Progenitor cell of endocrine pancreas (in vitro differentiated cells): ENCODE data around the gene PPP2R2C. TPM values are rescaled to one million over a fixed set of nuclear protein-coding genes. Genes with fewer than 3 reads are reported as not detected.

ENCODE experiments used
- DNase-seq: peaks from one replicate; pipeline ENCODE4 v3.0.0; 2021; ENCODE audit warnings: low spot score; ENCODE audit not compliant: unreplicated experiment
- H3K27ac Mint-ChIP-seq: 2 replicates; pipeline ENCODE4 v1.8.0; 2021; ENCODE audit warnings: mild to moderate bottlenecking, moderate library complexity, mixed read lengths
- H3K27me3 Mint-ChIP-seq: 2 replicates; pipeline ENCODE4 v1.8.0; 2021; ENCODE audit warnings: mixed read lengths
- H3K36me3 Mint-ChIP-seq: 2 replicates; pipeline ENCODE4 v1.8.0; 2022; ENCODE audit warnings: mixed read lengths; ENCODE audit not compliant: insufficient read depth
- H3K4me1 Mint-ChIP-seq: 2 replicates; pipeline ENCODE4 v1.8.0; 2021; ENCODE audit warnings: low read depth, mixed read lengths
- H3K4me3 Mint-ChIP-seq: 2 replicates; pipeline ENCODE4 v1.8.0; 2021; ENCODE audit warnings: low read depth, mild to moderate bottlenecking, moderate library complexity, mixed read lengths
- H3K9me3 Mint-ChIP-seq: 2 replicates; pipeline ENCODE4 v1.8.0; 2021; ENCODE audit warnings: low read depth, mixed read lengths
- CTCF ChIP-seq: fragments of 200-600 bp; sonication (generic); IDR thresholded peaks from one replicate; pipeline ENCODE4 v1.5.0; 2021; ENCODE audit warnings: antibody characterized with exemption, mild to moderate bottlenecking; ENCODE audit not compliant: unreplicated experiment
- total RNA-seq: library from RNA; stranded (reverse); gene quantifications from 2 replicates; pipeline ENCODE4 v1.2.1, GENCODE V29; 2021

Gene PPP2R2C
- total RNA-seq, 1 donor from 2014 or later: 0.19 TPM

GRCh38 chr4:6309777-6310176 lies 162.6 kb downstream of the PPP2R2C start:
- no peak for DNase-seq
- no peak for TF ChIP-seq CTCF
- Mint-ChIP-seq H3K4me1 (peaks cover 10% of the 10 kb centered on the region), H3K27me3 (peaks cover 14% of the 10 kb centered on the region), H3K9me3 (peaks cover 8% of the 10 kb centered on the region), H3K36me3 (peaks cover 1% of the 10 kb centered on the region), H3K27ac (no peak overlapping the region), H3K4me3 (peak overlapping the region; percentile 66)

- Mint-ChIP-seq H3K27me3 (peaks cover 14% of the 10 kb centered on the region), H3K27ac (no peak overlapping the region), H3K4me1 (peaks cover 10% of the 10 kb centered on the region), H3K9me3 (peaks cover 8% of the 10 kb centered on the region), H3K36me3 (peaks cover 1% of the 10 kb centered on the region), H3K4me3 (peak overlapping the region; percentile 66)
- peak; percentile 38 for TF ChIP-seq CTCF
- peak; percentile 50 for DNase-seq
Measured at GRCh38 chr4:6308899-6309643, 163.3 kb downstream of the PPP2R2C start.

DNA sequence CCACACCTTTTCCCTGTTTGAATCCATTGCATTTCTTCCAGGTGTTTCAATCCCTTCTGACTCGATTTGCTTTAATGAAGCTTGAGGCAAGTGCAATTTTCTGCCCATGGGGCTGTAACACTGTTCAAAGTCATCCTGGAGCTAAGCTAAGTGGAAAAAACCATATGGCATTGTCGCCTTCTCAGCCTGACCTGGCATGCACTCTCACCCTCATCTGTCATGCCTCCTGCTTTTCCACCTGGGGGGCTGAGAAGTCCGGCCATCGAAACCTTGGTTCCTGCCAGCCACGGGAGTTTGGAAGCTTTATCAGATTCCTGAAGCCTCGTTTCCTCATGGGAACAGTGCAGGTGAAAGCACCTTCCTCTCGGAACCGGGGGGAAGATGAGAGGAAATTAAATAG lies 164.5 kb downstream of the PPP2R2C start:
- no peak for DNase-seq
- H3K36me3 Mint-ChIP-seq: peaks cover 1% of the 10 kb centered on the region
- peaks cover 14% of the 10 kb centered on the region for H3K27me3 Mint-ChIP-seq
- H3K4me3 Mint-ChIP-seq: no peak overlapping the region
- no peak for TF ChIP-seq CTCF
- peaks cover 8% of the 10 kb centered on the region for H3K9me3 Mint-ChIP-seq
- H3K4me1 Mint-ChIP-seq: peaks cover 8% of the 10 kb centered on the region
- H3K27ac Mint-ChIP-seq: no peak overlapping the region

- peaks cover 14% of the 10 kb centered on the region for H3K27me3 Mint-ChIP-seq
- no peak overlapping the region for H3K4me3 Mint-ChIP-seq
- DNase-seq: no peak
- H3K36me3 Mint-ChIP-seq: peaks cover 2% of the 10 kb centered on the region
- H3K4me1 Mint-ChIP-seq: peaks cover 8% of the 10 kb centered on the region
- H3K9me3 Mint-ChIP-seq: peaks cover 8% of the 10 kb centered on the region
- no peak for TF ChIP-seq CTCF
- no peak overlapping the region for H3K27ac Mint-ChIP-seq
Measured at GRCh38 chr4:6307230-6307629, 165.2 kb downstream of the PPP2R2C start.

DNA sequence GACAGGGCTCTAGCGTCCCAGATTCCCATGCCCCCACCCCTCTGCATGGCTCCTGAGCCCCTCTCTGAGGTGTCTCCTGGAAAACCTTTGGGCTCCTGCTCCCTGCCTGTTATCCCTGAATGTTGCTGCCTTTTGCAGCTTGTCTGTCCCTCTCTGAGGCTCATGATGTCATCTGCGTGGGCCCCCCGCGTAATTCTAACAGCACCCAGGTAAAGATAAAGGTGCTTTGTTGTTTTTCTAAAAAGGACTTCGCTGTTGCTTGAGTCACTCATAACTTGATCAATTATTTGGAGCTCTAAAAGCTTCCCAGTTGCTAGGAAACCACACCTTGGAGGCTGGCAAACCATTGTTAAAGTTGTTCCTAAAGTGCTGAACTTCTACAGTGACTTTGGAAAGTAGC lies 166.1 kb downstream of the PPP2R2C start:
- H3K4me1 Mint-ChIP-seq: peaks cover 8% of the 10 kb centered on the region
- peaks cover 8% of the 10 kb centered on the region for H3K9me3 Mint-ChIP-seq
- H3K4me3 Mint-ChIP-seq: no peak overlapping the region
- peaks cover 11% of the 10 kb centered on the region for H3K27me3 Mint-ChIP-seq
- H3K27ac Mint-ChIP-seq: peak overlapping the region; percentile 78
- DNase-seq: no peak
- no peak for TF ChIP-seq CTCF
- peaks cover 2% of the 10 kb centered on the region for H3K36me3 Mint-ChIP-seq
